Gastroesophageal sphincter (tissue), 4 donors: ENCODE data around the gene ABHD4. TPM values are rescaled to one million over a fixed set of nuclear protein-coding genes. Genes with fewer than 3 reads are reported as not detected.

Experiments
- ATAC-seq: fragments of 150-250 bp; one replicate; pipeline ENCODE4 v1.9.1; 2016; ENCODE audit warnings: mild to moderate bottlenecking, moderate library complexity
- H3K27ac ChIP-seq, 4 donors: fragments of 200-600 bp; sonication (generic) in 3 of 4; 1 replicate in 3 of 4; 2 replicates in 1 of 4; pipeline ENCODE4 v1.5.1; 2016 to 2019
- H3K27me3 ChIP-seq: fragments of 200-600 bp; sonication (generic); one replicate; pipeline ENCODE4 v1.5.1; 2019
- H3K36me3 ChIP-seq, 2 donors: fragments of 200-600 bp; sonication (generic); one replicate each; pipeline ENCODE4 v1.5.1; 2019; ENCODE audit warnings: control low read depth in 1 of 2
- H3K4me1 ChIP-seq, 3 donors: fragments of 200-600 bp; sonication (generic); 1 replicate in 2 of 3; 2 replicates in 1 of 3; pipeline ENCODE4 v1.5.1; 2016 to 2019; ENCODE audit warnings: control low read depth in 2 of 3
- H3K4me3 ChIP-seq, 2 donors: fragments of 200-600 bp; sonication (generic); one replicate each; pipeline ENCODE4 v1.5.1; 2019; ENCODE audit warnings: mild to moderate bottlenecking in 1 of 2, moderate library complexity in 1 of 2
- H3K9me3 ChIP-seq, 3 donors: fragments of 200-600 bp; sonication (generic); one replicate each; pipeline ENCODE4 v1.5.1; 2017 to 2019; ENCODE audit warnings: control low read depth in 2 of 3
- EP300 ChIP-seq: sonication (generic); formaldehyde crosslinking; IDR thresholded peaks from one replicate; pipeline ENCODE4 v1.6.1; 2017; ENCODE audit warnings: antibody characterized with exemption, mild to moderate bottlenecking
- POLR2A ChIP-seq, 2 donors: fragments of 450-650 bp; IDR thresholded peaks; one replicate each; pipeline ENCODE4 v1.6.1; 2017; ENCODE audit warnings: antibody characterized with exemption in 2 of 2, mild to moderate bottlenecking in 2 of 2, moderate library complexity in 1 of 2
- POLR2AphosphoS5 ChIP-seq: sonication (generic); formaldehyde crosslinking; IDR thresholded peaks from one replicate; pipeline ENCODE4 v1.6.1; 2017; ENCODE audit warnings: antibody characterized with exemption
- WGBS, 2 donors: methylation state at CpG; one replicate each; pipeline ENCODE4 v1.1.5; 2018; ENCODE audit warnings: low coverage in 1 of 2; 5-methylcytosine and 5-hydroxymethylcytosine counted together
- total RNA-seq, 4 donors: library from RNA; depleted of rRNA; stranded (reverse); fragments of >200 nt; gene quantifications; one replicate each; pipeline ENCODE4 v1.1.0, GENCODE V29; 2016
- TF ChIP-seq, protein P1 (sequence below), 4 experiments: fragments of 200-600 bp in 2 of 4; fragments of 450-650 bp in 2 of 4; sonication (generic) in 1 of 4; IDR thresholded peaks; one replicate each; pipeline ENCODE4 v1.5.1; 2017 to 2019; ENCODE audit warnings: antibody characterized with exemption in 4 of 4, mild to moderate bottlenecking in 2 of 4, moderate library complexity in 2 of 4

ABHD4 gene
- total RNA-seq, 4 donors from 2014 or later: 23.8 to 42.0 (median 31.0) TPM

DNA sequence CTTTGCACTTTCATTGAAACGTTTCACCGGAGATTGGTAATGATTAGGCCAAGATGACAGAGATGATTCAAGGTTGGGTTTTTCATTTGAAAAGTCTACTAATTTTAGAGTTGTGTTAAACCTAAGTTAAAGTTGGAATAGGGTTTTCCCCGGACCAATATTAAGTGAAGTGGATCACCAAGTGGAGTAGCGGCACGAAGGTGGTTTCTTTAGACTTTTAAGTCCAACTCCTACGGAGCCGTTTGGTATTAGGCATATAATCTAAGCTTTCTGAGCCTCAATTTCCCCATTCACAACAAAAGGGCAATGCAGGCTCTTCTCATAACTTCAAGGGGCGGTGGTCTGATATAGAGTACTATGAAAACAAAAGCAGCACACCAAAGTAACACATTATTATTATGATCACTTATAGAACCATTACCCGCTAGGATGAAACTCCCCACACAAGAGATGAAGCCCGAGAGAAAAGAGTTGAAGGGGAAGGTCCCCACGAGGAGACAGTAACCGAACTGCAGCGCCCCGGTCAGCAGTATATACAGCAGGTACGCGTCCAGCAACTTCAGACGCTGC lies 9.5 kb upstream of the ABHD4 start:
- Histone ChIP-seq H3K27ac (peak overlapping the region; percentile 74 to 97 (median 91)), H3K4me1 (peaks cover 9 to 58% (median 15%) of the 10 kb centered on the region in 3 donors), H3K9me3 (no peaks in the 10 kb centered on the region), H3K36me3 (no peaks in the 10 kb centered on the region), H3K4me3 (peak overlapping the region; percentile 68 to 74), H3K27me3 (no peaks in the 10 kb centered on the region)
- WGBS, 2 donors: 1 to 7% methylated on average over 4 to 17 of the region's 17 CpGs
- no peak for ATAC-seq
- TF ChIP-seq, protein P1, sequence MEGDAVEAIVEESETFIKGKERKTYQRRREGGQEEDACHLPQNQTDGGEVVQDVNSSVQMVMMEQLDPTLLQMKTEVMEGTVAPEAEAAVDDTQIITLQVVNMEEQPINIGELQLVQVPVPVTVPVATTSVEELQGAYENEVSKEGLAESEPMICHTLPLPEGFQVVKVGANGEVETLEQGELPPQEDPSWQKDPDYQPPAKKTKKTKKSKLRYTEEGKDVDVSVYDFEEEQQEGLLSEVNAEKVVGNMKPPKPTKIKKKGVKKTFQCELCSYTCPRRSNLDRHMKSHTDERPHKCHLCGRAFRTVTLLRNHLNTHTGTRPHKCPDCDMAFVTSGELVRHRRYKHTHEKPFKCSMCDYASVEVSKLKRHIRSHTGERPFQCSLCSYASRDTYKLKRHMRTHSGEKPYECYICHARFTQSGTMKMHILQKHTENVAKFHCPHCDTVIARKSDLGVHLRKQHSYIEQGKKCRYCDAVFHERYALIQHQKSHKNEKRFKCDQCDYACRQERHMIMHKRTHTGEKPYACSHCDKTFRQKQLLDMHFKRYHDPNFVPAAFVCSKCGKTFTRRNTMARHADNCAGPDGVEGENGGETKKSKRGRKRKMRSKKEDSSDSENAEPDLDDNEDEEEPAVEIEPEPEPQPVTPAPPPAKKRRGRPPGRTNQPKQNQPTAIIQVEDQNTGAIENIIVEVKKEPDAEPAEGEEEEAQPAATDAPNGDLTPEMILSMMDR (IDR thresholded peaks at IDR 0.05): peak in 1 of 4 experiments; percentile 13
- no peak for TF ChIP-seq POLR2AphosphoS5
- no peak for TF ChIP-seq POLR2A (IDR thresholded peaks at IDR 0.05)
- TF ChIP-seq EP300: no peak

DNA sequence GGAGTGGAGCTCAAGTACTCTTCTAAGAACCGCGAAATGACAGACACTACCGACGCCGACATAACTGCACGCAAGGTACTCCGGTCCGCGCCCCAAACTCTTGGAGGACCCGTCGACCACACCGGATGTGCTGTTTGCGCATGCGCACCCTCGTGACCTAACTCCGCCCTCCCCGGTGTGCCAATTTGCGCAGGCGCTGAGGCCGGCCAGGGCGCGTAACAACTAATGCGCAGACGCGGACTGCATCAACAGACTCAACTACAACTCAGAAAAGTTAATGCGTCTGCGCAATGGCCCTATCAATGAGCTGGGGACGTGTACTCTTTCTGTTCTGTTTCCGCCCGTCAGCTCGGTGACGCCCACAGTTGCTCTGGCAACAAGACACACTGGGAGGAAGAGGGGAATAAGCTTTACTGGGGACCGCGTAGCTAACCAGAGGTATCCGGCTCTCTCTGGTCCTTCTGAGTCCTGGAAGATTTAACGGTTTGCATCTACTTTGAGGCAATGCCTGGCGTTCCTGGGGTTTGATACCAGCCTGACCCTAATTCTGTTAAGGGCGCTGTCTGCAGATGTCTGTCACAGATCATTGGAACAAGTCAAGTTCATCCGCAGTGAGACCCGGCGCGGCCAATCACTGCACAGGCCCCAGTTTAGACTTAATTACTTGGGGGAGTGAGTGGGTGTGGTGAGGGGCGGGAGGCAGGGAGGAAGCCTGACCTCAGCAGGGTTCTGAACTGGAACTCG lies 8.8 kb upstream of the ABHD4 start, which contains the start of gene DAD1:
Gene DAD1, minus strand, starts transcription at position 129 of the 744 bp plus-strand sequence. Its CDS starts 67 bp downstream, at position 62.
- Histone ChIP-seq H3K4me3 (peak within 1 kb of the TSS; percentile 68 to 74), H3K9me3 (no peaks in the 10 kb centered on the region), H3K27ac (peak within 1 kb of the TSS; percentile 83 to 97 (median 91)), H3K4me1 (peaks cover 9 to 52% (median 15%) of the 10 kb centered on the region in 3 donors), H3K27me3 (no peaks in the 10 kb centered on the region), H3K36me3 (no peaks in the 10 kb centered on the region)
- peak; percentile 100 for ATAC-seq
- 0% methylated on average over 1 to 10 of the region's 44 CpGs for WGBS, 2 donors
- TF ChIP-seq POLR2A (IDR thresholded peaks at IDR 0.05): peak; percentile 81 to 83
- peak; percentile 94 for TF ChIP-seq POLR2AphosphoS5
- no peak for TF ChIP-seq EP300

DNA sequence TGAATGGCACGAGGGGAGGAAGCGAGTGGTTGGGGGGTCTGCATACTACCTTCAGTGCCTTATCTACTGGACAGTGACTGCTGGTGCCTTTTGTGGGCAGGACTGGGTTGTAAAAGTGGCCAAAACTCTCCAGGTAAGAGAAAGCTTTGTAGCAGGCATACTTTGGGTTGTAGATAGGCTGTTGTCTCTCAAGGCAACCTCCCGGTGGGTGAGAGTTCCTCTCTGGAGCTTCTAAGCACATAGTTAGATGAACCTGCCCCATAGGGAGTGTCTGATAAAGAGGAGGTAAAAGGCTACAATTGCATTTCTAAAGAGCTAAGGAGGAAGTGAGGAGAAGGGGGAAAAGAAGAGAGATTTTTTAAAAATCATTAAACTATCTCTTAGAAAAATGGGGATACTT lies 4.9 kb upstream of the ABHD4 start:
- no peak for ATAC-seq
- 39% methylated on average over 3 of the region's 3 CpGs; no CpG with 5 or more reads in 1 of the 2 donors for WGBS, 2 donors
- Histone ChIP-seq H3K9me3 (no peaks in the 10 kb centered on the region), H3K27me3 (no peaks in the 10 kb centered on the region), H3K4me3 (no peak overlapping the region), H3K4me1 (peaks cover 0 to 20% (median 4%) of the 10 kb centered on the region in 3 donors), H3K36me3 (no peaks in the 10 kb centered on the region), H3K27ac (no peak overlapping the region)
- TF ChIP-seq, protein P1 (IDR thresholded peaks at IDR 0.05): no peak

DNA sequence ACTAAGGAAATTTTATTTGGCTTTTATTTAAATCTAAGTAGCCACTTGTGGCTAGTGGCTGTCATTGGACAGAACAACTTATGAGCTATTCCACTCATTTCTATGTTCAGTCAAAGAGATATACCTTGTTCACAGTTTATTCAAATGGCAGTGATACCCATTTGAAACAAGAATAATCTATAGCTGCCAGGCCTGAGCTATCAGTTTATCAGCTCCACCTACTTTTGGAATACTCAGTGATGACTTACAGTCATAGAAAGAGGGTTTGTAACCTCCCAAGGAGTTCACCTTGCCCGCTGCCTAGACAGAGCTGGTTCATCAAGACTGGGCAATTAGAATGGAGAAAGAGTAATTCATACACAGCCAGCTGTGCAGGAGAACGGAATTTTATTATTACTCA lies 4.5 kb upstream of the ABHD4 start:
- TF ChIP-seq POLR2A (IDR thresholded peaks at IDR 0.05): no peak
- no peak for TF ChIP-seq EP300
- TF ChIP-seq, protein P1 (IDR thresholded peaks at IDR 0.05): no peak
- no peak for TF ChIP-seq POLR2AphosphoS5
- H3K4me3 ChIP-seq: no peak overlapping the region
- H3K27me3 ChIP-seq: no peaks in the 10 kb centered on the region
- no peak overlapping the region for H3K27ac ChIP-seq
- peaks cover 0 to 15% (median 4%) of the 10 kb centered on the region in 3 donors for H3K4me1 ChIP-seq
- ATAC-seq: no peak
- H3K9me3 ChIP-seq: no peaks in the 10 kb centered on the region
- WGBS, 2 donors: 40 to 60% methylated on average over 1 of the region's 2 CpGs
- H3K36me3 ChIP-seq: no peaks in the 10 kb centered on the region

DNA sequence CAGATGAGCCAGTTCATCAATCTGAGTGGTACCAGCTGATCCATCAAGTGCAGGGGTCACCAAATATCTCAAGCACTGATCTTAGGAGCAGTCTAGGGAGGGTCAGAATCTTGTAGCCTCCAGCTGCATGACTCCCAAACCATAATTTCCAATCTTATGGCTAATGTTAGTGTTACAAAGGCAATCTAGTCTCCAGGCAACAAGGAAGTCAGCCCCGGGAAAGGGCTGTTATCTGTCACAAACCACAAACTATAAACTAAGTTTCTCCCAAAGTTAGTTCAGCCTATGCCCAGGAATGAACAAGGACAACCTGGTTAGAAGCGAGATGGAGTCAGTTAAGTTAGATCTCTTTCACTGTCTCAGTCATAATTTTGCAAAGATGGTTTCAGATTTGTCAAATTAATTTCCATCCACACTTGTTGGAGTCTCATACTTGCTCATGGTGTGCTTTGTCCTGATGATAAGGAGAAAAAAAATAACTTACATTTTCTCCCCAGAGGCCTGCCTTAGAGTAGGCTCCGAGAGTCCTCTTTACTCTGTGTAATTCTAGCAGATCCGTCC lies 3.9 kb upstream of the ABHD4 start:
- TF ChIP-seq POLR2AphosphoS5: no peak
- 36 to 84% methylated on average over 2 to 4 of the region's 4 CpGs for WGBS, 2 donors
- H3K4me1 ChIP-seq: peaks cover under 1 to 19% (median 6%) of the 10 kb centered on the region in 3 donors
- H3K36me3 ChIP-seq: no peaks in the 10 kb centered on the region
- no peak for ATAC-seq
- H3K27me3 ChIP-seq: no peaks in the 10 kb centered on the region
- no peak overlapping the region for H3K4me3 ChIP-seq
- no peaks in the 10 kb centered on the region for H3K9me3 ChIP-seq
- H3K27ac ChIP-seq: no peak overlapping the region
